ENCODE data around the gene CYP3A7. TPM values are rescaled to one million over a fixed set of nuclear protein-coding genes. Genes with fewer than 3 reads are reported as not detected.
"Not testable (repeated sequence)": the region's sequence is repeated elsewhere in the genome, so short reads cannot be mapped to it uniquely, and the experiment has no call there.

CYP3A7 gene
- total RNA-seq, 1 experiment from 2014 or later: not detected

- TF ChIP-seq KAT7 (CRISPR knock-in tag; IDR thresholded peaks at IDR 0.05; ENCODE audit: borderline replicate concordance): no peak
- TF ChIP-seq, protein P1, sequence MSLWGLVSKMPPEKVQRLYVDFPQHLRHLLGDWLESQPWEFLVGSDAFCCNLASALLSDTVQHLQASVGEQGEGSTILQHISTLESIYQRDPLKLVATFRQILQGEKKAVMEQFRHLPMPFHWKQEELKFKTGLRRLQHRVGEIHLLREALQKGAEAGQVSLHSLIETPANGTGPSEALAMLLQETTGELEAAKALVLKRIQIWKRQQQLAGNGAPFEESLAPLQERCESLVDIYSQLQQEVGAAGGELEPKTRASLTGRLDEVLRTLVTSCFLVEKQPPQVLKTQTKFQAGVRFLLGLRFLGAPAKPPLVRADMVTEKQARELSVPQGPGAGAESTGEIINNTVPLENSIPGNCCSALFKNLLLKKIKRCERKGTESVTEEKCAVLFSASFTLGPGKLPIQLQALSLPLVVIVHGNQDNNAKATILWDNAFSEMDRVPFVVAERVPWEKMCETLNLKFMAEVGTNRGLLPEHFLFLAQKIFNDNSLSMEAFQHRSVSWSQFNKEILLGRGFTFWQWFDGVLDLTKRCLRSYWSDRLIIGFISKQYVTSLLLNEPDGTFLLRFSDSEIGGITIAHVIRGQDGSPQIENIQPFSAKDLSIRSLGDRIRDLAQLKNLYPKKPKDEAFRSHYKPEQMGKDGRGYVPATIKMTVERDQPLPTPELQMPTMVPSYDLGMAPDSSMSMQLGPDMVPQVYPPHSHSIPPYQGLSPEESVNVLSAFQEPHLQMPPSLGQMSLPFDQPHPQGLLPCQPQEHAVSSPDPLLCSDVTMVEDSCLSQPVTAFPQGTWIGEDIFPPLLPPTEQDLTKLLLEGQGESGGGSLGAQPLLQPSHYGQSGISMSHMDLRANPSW (CRISPR knock-in tag; conservative IDR thresholded peaks at IDR 0.05; ENCODE audit: low read depth): no peak
- no peak for TF ChIP-seq NR3C1 (CRISPR knock-in tag; conservative IDR thresholded peaks at IDR 0.05; ENCODE audit: low read depth)
- TF ChIP-seq, protein P2, sequence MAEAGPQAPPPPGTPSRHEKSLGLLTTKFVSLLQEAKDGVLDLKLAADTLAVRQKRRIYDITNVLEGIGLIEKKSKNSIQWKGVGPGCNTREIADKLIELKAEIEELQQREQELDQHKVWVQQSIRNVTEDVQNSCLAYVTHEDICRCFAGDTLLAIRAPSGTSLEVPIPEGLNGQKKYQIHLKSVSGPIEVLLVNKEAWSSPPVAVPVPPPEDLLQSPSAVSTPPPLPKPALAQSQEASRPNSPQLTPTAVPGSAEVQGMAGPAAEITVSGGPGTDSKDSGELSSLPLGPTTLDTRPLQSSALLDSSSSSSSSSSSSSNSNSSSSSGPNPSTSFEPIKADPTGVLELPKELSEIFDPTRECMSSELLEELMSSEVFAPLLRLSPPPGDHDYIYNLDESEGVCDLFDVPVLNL (CRISPR knock-in tag; IDR thresholded peaks at IDR 0.05; ENCODE audit: borderline replicate concordance, low read depth): no peak
- no peak for TF ChIP-seq CREB1 (CRISPR knock-in tag; IDR thresholded peaks at IDR 0.05)
- no peak for TF ChIP-seq IRF2 (CRISPR knock-in tag; IDR thresholded peaks at IDR 0.05; ENCODE audit: borderline replicate concordance, low read depth)
Observed at GRCh38 chr7:99665312-99666012, 69.5 kb downstream of the CYP3A7 start (continued).

GRCh38 chr7:99657879-99658278 is 77.1 kb downstream of the CYP3A7 start:
- H3K4me3 Mint-ChIP-seq; DNase-seq (ENCODE audit: low spot score); CTCF ChIA-PET; H3K4me1 Mint-ChIP-seq; H3K27me3 Mint-ChIP-seq (ENCODE audit: low read depth); ATAC-seq; H3K27ac Mint-ChIP-seq; POLR2A ChIA-PET: not testable (repeated sequence)
- H3K9me3 Mint-ChIP-seq: peaks cover 52% of the 10 kb centered on the region
- H3K36me3 Mint-ChIP-seq: peaks cover 37% of the 10 kb centered on the region

Other genes with a start within 250 kb of the CYP3A7 start
- 23.0 to 24.0 TPM (median 23.1 TPM) in 3 replicates for gene ZNF394, start 234.9 kb downstream of the CYP3A7 start, total RNA-seq (2021)
- 14.5 to 15.7 TPM (median 15.5 TPM) in 3 replicates for gene ZKSCAN5, start 230.5 kb downstream of the CYP3A7 start, total RNA-seq (2021)
- 5.9 to 7.2 TPM (median 6.6 TPM) in 3 replicates for gene FAM200A, start 183.1 kb downstream of the CYP3A7 start, total RNA-seq (2021)
- gene ZNF655, start 176.6 kb downstream of the CYP3A7 start, total RNA-seq (2021): 37.1 to 40.4 TPM (median 38.2 TPM) in 3 replicates
- 0.78 to 0.81 TPM (median 0.78 TPM) in 3 replicates for gene TMEM225B, start 136.9 kb downstream of the CYP3A7 start, total RNA-seq (2021)
- 16.3 to 20.1 TPM (median 19.9 TPM) in 3 replicates for gene ZSCAN25, start 118.2 kb downstream of the CYP3A7 start, total RNA-seq (2021)
- 0.39 to 0.78 TPM (median 0.76 TPM) in 3 replicates for gene CYP3A5, start 55.2 kb downstream of the CYP3A7 start, total RNA-seq (2021)
- 0.32 to 0.50 TPM (median 0.33 TPM) in 3 replicates for gene CYP3A4, start 49.0 kb upstream of the CYP3A7 start, total RNA-seq (2021)
- gene CYP3A43, start 92.8 kb upstream of the CYP3A7 start, total RNA-seq (2021): not detected in 3 replicates
- 0.15 TPM in 1 of 3 replicates, not detected in the others for gene OR2AE1, start 141.8 kb upstream of the CYP3A7 start, total RNA-seq (2021)
- 6.6 to 9.8 TPM (median 9.3 TPM) in 3 replicates for gene TRIM4, start 184.3 kb upstream of the CYP3A7 start, total RNA-seq (2021)
- gene GJC3, start 194.4 kb upstream of the CYP3A7 start, total RNA-seq (2021): 2.9 to 3.7 TPM (median 3.4 TPM) in 3 replicates
- 1.6 to 2.7 TPM (median 1.8 TPM) in 3 replicates for gene AZGP1, start 240.8 kb upstream of the CYP3A7 start, total RNA-seq (2021)

Measured in WTC11 (cell line).